Fibroblast of skin of left biceps (primary cell): ENCODE results near the gene GPR157.

Source experiments
- DNase-seq, 2 experiments: peaks; one replicate each; pipeline ENCODE4 v3.0.0-alpha.2; 2013; ENCODE audit warnings: low read depth in 2 of 2

GPR157 gene

GRCh38 chr1:9087411-9088125 lies 41.3 kb downstream of the GPR157 start:
- DNase-seq = no peak

- no peak for DNase-seq
Measured at GRCh38 chr1:9086796-9087195, 42.1 kb downstream of the GPR157 start.

- DNase-seq = no peak
Measured at GRCh38 chr1:9086045-9086444, 42.9 kb downstream of the GPR157 start.

- DNase-seq = no peak
Measured at GRCh38 chr1:9085306-9085940, 43.5 kb downstream of the GPR157 start.

- no peak for DNase-seq
Measured at GRCh38 chr1:9084906-9085305, 44.0 kb downstream of the GPR157 start.

- no peak for DNase-seq
Measured at GRCh38 chr1:9081473-9081872, 47.4 kb downstream of the GPR157 start.

- DNase-seq = no peak
Measured at GRCh38 chr1:9080705-9081291, 48.1 kb downstream of the GPR157 start.

GRCh38 chr1:9079988-9080704 lies 48.8 kb downstream of the GPR157 start:
- no peak for DNase-seq

GRCh38 chr1:9078752-9079500 lies 50.0 kb downstream of the GPR157 start:
- no peak for DNase-seq

- no peak for DNase-seq
Measured at GRCh38 chr1:9078015-9078751, 50.7 kb downstream of the GPR157 start.

GRCh38 chr1:9075022-9075421 lies 53.9 kb downstream of the GPR157 start:
- no peak for DNase-seq

GRCh38 chr1:9073143-9073542 lies 55.8 kb downstream of the GPR157 start:
- no peak for DNase-seq

- no peak for DNase-seq
Measured at GRCh38 chr1:9071554-9072235, 57.2 kb downstream of the GPR157 start.

GRCh38 chr1:9070486-9070885 lies 58.4 kb downstream of the GPR157 start:
- DNase-seq = no peak

GRCh38 chr1:9069326-9070100 lies 59.4 kb downstream of the GPR157 start, which contains the start of gene SLC2A5:
Gene SLC2A5, minus strand, starts transcription at chr1:9069635. Its CDS starts 99 bp downstream, at chr1:9069536.
- DNase-seq = no peak

- DNase-seq = no peak
Measured at GRCh38 chr1:9068981-9069325, 59.9 kb downstream of the GPR157 start.

GRCh38 chr1:9066945-9067807 lies 61.7 kb downstream of the GPR157 start:
- peak; percentile 79 for DNase-seq

GRCh38 chr1:9065213-9065751 lies 63.6 kb downstream of the GPR157 start:
- no peak for DNase-seq
